ENCODE data around the gene ABCA13.

Gene ABCA13

GRCh38 chr7:48421357-48421756 is 250.1 kb downstream of the ABCA13 start:
- Histone ChIP-seq H3K4me3 (replicated peaks; ENCODE audit: insufficient read depth, low read length) (no peak overlapping the region), H3K27me3 (ENCODE audit: insufficient read depth, poor library complexity, severe bottlenecking) (no peaks in the 10 kb centered on the region), H3K27ac (replicated peaks) (no peak overlapping the region)
- TF ChIP-seq REST (IDR thresholded peaks at IDR 0.05; ENCODE audit: insufficient replicate concordance, low read depth) (no peak), SPI1 (IDR thresholded peaks at IDR 0.05; ENCODE audit: borderline replicate concordance, low read depth) (no peak), POLR2AphosphoS5 (IDR thresholded peaks at IDR 0.05; ENCODE audit: low read depth) (no peak), CTCF (IDR thresholded peaks at IDR 0.05; ENCODE audit: insufficient read depth, low read length) (no peak), GABPA (IDR thresholded peaks at IDR 0.05; ENCODE audit: low read depth) (no peak)
- no peak for DNase-seq (ENCODE audit: low read depth in 1 of 2, low spot score in 1 of 2)

GRCh38 chr7:48424731-48425130 is 253.5 kb downstream of the ABCA13 start:
- peak in 1 of 2 experiments; percentile 18 for DNase-seq (ENCODE audit: low read depth in 1 of 2, low spot score in 1 of 2)
- no peaks in the 10 kb centered on the region for H3K27me3 ChIP-seq (ENCODE audit: insufficient read depth, poor library complexity, severe bottlenecking)
- H3K27ac ChIP-seq (replicated peaks): no peak overlapping the region
- no peak overlapping the region for H3K4me3 ChIP-seq (replicated peaks; ENCODE audit: insufficient read depth, low read length)
- no peak for TF ChIP-seq POLR2AphosphoS5 (IDR thresholded peaks at IDR 0.05; ENCODE audit: low read depth)
- TF ChIP-seq GABPA (IDR thresholded peaks at IDR 0.05; ENCODE audit: low read depth): no peak
- TF ChIP-seq SPI1 (IDR thresholded peaks at IDR 0.05; ENCODE audit: borderline replicate concordance, low read depth): no peak
- TF ChIP-seq CTCF (IDR thresholded peaks at IDR 0.05; ENCODE audit: insufficient read depth, low read length): no peak
- no peak for TF ChIP-seq REST (IDR thresholded peaks at IDR 0.05; ENCODE audit: insufficient replicate concordance, low read depth)

GRCh38 chr7:48426331-48426965 is 255.2 kb downstream of the ABCA13 start:
- Histone ChIP-seq H3K4me3 (replicated peaks; ENCODE audit: insufficient read depth, low read length) (no peak overlapping the region), H3K27ac (replicated peaks) (no peak overlapping the region), H3K27me3 (ENCODE audit: insufficient read depth, poor library complexity, severe bottlenecking) (no peaks in the 10 kb centered on the region)
- TF ChIP-seq SPI1 (IDR thresholded peaks at IDR 0.05; ENCODE audit: borderline replicate concordance, low read depth): no peak
- TF ChIP-seq CTCF (IDR thresholded peaks at IDR 0.05; ENCODE audit: insufficient read depth, low read length): no peak
- TF ChIP-seq GABPA (IDR thresholded peaks at IDR 0.05; ENCODE audit: low read depth): no peak
- TF ChIP-seq POLR2AphosphoS5 (IDR thresholded peaks at IDR 0.05; ENCODE audit: low read depth): no peak
- no peak for TF ChIP-seq REST (IDR thresholded peaks at IDR 0.05; ENCODE audit: insufficient replicate concordance, low read depth)
- no peak for DNase-seq (ENCODE audit: low read depth in 1 of 2, low spot score in 1 of 2)
